ENCODE data around the gene ACVR1. TPM values are rescaled to one million over a fixed set of nuclear protein-coding genes. Genes with fewer than 3 reads are reported as not detected.

Gene ACVR1
- total and polyA plus RNA-seq, 2 experiments from 2014 or later: 8.9 to 21.5 TPM

DNA sequence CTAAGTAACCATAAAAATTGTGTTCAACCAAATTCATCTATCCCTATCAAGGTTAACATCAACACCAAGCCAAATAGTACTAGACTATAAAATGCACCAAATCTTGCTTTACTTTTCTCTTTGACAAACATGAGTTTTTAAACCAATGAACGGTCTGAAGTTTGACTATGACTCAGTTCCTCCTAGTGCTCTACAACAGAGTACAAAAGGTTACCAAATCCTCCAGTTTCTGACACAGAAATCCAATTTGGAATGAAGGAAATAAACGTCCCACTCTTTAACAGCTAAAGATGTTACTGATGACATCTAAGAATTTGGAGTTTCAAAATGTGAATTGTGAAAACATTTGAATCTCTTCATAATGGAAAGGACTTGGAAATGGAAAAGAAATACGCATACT lies 11.8 kb upstream of the ACVR1 start:
- Mint-ChIP-seq H3K36me3 (ENCODE audit: low read depth) (no peaks in the 10 kb centered on the region; the same call in 2 of the 3 replicates), H3K4me1 (peaks cover 32% of the 10 kb centered on the region), H3K27ac (no peak overlapping the region), H3K4me3 (no peak overlapping the region), H3K27me3 (ENCODE audit: insufficient read depth, low read depth, poor library complexity) (no peaks in the 10 kb centered on the region), H3K9me3 (no peaks in the 10 kb centered on the region)
- H3K27me3 ChIP-seq (ENCODE audit: insufficient read depth): no peaks in the 10 kb centered on the region
- H3K27ac ChIP-seq (ENCODE audit: low read depth): no peak overlapping the region
- peaks cover 35% of the 10 kb centered on the region for H3K4me1 ChIP-seq (ENCODE audit: insufficient read depth)
- no peak overlapping the region for H3K4me3 ChIP-seq
- TF ChIP-seq POLR2AphosphoS5 (IDR thresholded peaks at IDR 0.05; ENCODE audit: low read depth) (no peak), ZNF114 (CRISPR knock-in tag; IDR thresholded peaks at IDR 0.05) (no peak), ZNF331 (CRISPR knock-in tag; IDR thresholded peaks at IDR 0.05; ENCODE audit: low read depth) (no peak), STAT1 (IDR thresholded peaks at IDR 0.05; ENCODE audit: unreplicated experiment) (no peak), EZH2 (IDR thresholded peaks at IDR 0.05; ENCODE audit: low read depth, unreplicated experiment) (no peak), CTCF (conservative IDR thresholded peaks at IDR 0.05; ENCODE audit: low read depth in 2 of 2) (no peak), JUNB (IDR thresholded peaks at IDR 0.05; ENCODE audit: unreplicated experiment) (no peak), CREB1 (CRISPR knock-in tag; IDR thresholded peaks at IDR 0.05; ENCODE audit: low read depth) (no peak), NANOG (IDR thresholded peaks at IDR 0.05; ENCODE audit: borderline replicate concordance) (no peak), EZH2phosphoT487 (IDR thresholded peaks at IDR 0.05; ENCODE audit: unreplicated experiment) (no peak), ETS1 (IDR thresholded peaks at IDR 0.05) (no peak), REST (IDR thresholded peaks at IDR 0.05; ENCODE audit: unreplicated experiment) (no peak)
- TF ChIP-seq, protein P1, sequence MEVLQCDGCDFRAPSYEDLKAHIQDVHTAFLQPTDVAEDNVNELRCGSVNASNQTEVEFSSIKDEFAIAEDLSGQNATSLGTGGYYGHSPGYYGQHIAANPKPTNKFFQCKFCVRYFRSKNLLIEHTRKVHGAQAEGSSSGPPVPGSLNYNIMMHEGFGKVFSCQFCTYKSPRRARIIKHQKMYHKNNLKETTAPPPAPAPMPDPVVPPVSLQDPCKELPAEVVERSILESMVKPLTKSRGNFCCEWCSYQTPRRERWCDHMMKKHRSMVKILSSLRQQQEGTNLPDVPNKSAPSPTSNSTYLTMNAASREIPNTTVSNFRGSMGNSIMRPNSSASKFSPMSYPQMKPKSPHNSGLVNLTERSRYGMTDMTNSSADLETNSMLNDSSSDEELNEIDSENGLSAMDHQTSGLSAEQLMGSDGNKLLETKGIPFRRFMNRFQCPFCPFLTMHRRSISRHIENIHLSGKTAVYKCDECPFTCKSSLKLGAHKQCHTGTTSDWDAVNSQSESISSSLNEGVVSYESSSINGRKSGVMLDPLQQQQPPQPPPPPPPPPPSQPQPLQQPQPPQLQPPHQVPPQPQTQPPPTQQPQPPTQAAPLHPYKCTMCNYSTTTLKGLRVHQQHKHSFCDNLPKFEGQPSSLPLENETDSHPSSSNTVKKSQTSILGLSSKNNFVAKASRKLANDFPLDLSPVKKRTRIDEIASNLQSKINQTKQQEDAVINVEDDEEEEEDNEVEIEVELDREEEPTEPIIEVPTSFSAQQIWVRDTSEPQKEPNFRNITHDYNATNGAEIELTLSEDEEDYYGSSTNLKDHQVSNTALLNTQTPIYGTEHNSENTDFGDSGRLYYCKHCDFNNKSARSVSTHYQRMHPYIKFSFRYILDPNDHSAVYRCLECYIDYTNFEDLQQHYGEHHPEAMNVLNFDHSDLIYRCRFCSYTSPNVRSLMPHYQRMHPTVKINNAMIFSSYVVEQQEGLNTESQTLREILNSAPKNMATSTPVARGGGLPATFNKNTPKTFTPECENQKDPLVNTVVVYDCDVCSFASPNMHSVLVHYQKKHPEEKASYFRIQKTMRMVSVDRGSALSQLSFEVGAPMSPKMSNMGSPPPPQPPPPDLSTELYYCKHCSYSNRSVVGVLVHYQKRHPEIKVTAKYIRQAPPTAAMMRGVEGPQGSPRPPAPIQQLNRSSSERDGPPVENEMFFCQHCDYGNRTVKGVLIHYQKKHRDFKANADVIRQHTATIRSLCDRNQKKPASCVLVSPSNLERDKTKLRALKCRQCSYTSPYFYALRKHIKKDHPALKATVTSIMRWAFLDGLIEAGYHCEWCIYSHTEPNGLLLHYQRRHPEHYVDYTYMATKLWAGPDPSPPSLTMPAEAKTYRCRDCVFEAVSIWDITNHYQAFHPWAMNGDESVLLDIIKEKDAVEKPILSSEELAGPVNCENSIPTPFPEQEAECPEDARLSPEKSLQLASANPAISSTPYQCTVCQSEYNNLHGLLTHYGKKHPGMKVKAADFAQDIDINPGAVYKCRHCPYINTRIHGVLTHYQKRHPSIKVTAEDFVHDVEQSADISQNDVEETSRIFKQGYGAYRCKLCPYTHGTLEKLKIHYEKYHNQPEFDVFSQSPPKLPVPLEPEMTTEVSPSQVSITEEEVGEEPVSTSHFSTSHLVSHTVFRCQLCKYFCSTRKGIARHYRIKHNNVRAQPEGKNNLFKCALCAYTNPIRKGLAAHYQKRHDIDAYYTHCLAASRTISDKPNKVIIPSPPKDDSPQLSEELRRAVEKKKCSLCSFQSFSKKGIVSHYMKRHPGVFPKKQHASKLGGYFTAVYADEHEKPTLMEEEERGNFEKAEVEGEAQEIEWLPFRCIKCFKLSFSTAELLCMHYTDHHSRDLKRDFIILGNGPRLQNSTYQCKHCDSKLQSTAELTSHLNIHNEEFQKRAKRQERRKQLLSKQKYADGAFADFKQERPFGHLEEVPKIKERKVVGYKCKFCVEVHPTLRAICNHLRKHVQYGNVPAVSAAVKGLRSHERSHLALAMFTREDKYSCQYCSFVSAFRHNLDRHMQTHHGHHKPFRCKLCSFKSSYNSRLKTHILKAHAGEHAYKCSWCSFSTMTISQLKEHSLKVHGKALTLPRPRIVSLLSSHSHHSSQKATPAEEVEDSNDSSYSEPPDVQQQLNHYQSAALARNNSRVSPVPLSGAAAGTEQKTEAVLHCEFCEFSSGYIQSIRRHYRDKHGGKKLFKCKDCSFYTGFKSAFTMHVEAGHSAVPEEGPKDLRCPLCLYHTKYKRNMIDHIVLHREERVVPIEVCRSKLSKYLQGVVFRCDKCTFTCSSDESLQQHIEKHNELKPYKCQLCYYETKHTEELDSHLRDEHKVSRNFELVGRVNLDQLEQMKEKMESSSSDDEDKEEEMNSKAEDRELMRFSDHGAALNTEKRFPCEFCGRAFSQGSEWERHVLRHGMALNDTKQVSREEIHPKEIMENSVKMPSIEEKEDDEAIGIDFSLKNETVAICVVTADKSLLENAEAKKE (CRISPR knock-in tag; IDR thresholded peaks at IDR 0.05): no peak
- DNase-seq (ENCODE audit: low spot score) (no peak), ATAC-seq (no peak)
- no peaks in the 10 kb centered on the region; the same call in 1 of the 2 replicates for H3F3A ChIP-seq (replicated peaks; ENCODE audit: low read depth)
- H3K79me2 ChIP-seq (replicated peaks; ENCODE audit: insufficient read depth): no peaks in the 10 kb centered on the region
- H3K9me2 ChIP-seq (ENCODE audit: insufficient read depth): no peaks in the 10 kb centered on the region
- no peak overlapping the region for H3K4me2 ChIP-seq
- no peaks in the 10 kb centered on the region for H3K36me3 ChIP-seq (ENCODE audit: insufficient read depth)
- H4K20me1 ChIP-seq (replicated peaks; ENCODE audit: insufficient read depth): no peaks in the 10 kb centered on the region
- H2AFZ ChIP-seq: no peak overlapping the region

Data from GM23338 (cell line).